ENCODE results near the gene SLC22A4. TPM values are rescaled to one million over a fixed set of nuclear protein-coding genes. Genes with fewer than 3 reads are reported as not detected.

The SLC22A4 gene
- total RNA-seq, 1 donor from 2014 or later = 2.2 TPM

- DNase-seq (ENCODE audit: low spot score) = no peak
- intact Hi-C loops (cut with DNase I) = no loop called here
These were observed 1.6 kb downstream of the SLC22A4 start for GRCh38 chr5:132295505-132296411.

DNA sequence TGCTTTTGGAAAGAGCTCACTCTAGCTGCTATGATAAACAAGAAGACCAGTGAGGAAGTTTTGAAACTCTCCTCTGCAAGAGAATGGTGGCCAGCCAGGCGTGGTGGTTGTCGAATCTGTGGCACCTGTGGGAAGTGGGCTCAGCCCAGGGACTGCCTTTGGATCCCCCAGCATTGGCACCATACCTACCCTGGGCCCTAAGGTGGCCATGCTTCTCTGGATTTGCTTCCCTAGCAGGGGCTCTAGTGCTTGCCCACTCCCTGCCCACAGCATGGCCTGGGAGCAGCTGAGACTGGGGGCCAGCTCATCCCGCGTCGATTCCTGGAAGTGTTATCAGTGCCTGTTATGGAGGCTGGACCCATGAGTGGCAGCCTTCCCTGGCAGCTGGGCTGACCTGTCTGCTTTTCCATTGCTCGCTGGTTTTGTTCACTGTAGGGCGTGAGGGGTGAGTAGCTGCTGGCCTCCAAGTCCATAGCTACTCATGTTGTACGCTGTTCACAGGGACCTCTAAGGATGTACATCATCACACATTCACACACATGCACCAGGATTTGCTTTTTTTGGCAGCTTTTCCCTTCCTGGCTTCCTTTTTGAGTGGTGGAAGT is 2.3 kb downstream of the SLC22A4 start:
- no peak for DNase-seq (ENCODE audit: low spot score)
- intact Hi-C loops (cut with DNase I) = no loop called here

GRCh38 chr5:132297211-132297940 is 3.2 kb downstream of the SLC22A4 start:
- no peak for DNase-seq (ENCODE audit: low spot score)
- intact Hi-C loops (cut with DNase I) = no loop called here

GRCh38 chr5:132298298-132299212 is 4.4 kb downstream of the SLC22A4 start:
- intact Hi-C loops (cut with DNase I) = no loop called here
- DNase-seq (ENCODE audit: low spot score) = no peak

DNA sequence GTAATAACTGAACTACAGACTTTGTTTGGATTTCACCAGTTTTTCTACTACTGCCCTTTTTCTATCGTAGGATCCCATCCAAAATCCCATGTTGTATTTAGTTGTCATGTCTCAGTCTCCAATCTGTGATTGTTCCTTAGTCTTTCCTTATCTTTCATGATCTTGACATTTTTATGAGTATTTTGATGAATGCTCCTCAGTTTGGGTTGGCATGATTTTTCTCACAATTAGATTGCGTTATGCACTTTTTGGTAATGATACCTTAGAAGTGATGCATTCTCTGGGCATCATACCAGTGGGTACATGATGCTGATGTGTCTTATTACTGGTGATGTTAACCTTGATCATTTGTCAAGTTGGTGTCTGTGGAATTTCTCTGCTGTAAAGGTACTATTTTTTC is 5.7 kb downstream of the SLC22A4 start:
- intact Hi-C loops (cut with DNase I) = no loop called here
- no peak for DNase-seq (ENCODE audit: low spot score)

DNA sequence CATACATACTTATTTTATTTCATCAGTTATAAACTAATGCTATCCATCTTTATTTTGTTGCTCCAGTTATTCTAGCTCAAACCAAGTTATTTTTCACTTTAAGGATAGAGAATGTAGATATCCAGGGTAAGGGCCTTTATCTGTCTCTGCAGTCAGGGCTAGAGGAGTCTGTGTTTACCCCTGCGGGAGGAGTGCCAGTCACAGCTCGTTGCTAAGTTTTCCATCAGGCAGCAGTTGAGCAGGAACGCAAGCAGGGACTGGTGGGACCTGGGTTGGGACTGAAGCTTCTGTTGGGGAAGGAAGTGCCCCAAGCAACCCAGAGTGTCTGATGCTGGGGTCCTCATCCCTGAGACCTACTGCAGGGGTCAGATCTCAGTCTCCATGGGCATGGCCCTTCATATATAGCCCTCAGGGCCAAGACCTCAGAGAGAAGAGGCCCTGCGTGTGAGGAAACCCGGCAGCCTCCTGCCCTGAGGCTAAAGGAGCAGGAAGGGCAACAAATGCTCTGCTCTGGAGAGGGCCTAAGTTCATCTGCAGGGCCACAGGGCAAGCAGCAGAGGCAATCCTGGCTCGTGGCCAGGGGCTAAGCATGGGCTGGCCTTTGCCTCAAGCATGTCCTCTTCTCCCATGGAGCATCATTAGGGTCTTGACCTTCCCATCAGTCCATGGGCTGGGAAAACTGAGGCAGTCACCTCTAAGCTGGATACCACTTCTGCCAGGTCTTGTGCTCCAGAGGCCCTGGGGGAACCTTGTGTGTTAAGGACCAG is 6.6 kb downstream of the SLC22A4 start:
- DNase-seq (ENCODE audit: low spot score) = no peak
- intact Hi-C loops (cut with DNase I) = no loop called here

DNA sequence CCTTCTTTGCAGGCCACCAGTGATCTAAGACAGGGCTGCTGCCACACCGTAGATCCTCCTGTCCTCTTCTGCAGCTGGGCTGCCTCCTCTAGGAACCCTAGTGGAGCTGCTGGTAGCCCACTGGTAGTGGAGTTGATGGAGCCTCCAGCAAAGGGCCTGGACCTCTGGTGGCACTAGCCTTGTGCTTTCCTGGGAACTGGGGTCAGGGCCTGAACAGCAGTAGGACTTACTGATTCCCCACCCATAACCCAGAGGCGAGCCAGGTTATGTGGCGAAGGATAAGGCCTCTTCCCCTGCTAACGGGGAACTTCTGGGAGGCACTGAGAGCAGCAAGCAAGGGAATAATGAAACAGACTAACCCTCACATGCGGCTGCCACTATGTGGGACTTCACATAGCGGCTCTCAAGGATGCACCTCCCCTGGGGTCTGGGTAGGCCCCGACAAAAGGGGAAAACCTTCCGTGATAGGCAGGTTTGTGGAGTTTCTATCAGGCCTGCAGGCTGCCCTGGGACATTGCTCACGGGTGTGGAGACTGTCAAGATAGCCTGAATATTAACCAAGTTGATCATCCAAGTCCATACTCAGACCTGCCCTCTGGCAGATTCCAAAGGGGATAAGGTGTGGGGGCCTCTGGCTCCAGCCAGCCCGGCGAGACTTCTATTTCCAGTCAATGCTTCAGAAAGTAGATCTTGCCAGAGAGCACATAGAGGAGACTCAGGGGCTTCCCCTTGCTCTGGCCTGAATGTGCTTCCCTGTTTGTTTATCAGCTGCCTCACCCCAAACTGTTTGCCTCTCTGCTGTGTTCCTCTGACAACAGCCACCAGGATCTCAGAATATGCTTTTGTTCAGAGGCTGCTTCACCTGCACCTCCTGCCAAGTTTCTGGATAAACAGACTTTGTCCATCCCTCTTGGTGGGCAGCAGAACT is 7.4 kb downstream of the SLC22A4 start:
- intact Hi-C loops (cut with DNase I) = no loop called here
- no peak for DNase-seq (ENCODE audit: low spot score)

DNA sequence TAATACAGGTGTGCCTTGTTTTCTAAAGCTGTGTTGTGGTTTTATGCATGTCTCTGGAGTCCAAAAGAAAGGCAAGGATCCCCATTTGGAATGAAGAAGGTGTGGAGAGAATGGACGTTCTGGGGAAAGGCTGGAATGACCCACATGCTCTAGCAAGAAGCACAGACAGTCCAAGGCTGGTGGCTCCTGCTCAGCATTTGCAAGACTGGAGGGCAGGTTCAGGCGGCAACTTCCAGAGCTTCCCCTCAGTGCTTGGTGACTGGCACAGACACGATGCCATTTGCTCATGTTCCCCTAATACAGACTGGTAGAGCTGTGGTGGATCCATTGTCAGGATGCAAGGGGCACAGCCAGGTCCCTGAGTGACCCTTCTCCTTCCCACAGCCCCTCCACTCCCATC is 8.2 kb downstream of the SLC22A4 start:
- intact Hi-C loops (cut with DNase I) = no loop called here
- DNase-seq (ENCODE audit: low spot score) = no peak

DNA sequence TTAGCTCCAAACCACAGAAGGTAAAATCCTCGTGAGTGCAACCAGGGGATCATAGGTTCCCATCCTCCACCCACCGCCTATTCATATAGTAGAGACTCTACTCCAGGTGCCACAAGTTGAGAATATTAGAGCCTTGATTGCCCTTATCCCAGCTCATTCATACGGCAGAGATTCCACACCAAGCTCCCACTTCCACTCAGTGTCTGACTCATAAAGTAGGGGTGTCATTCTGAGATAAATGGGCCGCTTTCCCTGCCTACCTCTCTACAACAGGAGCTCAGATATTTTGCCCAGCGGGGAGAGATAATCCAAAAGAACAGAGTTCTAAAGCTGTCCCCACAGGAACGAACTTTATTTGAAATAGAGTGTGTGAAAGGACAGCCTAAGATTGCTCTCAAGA is 9.4 kb downstream of the SLC22A4 start:
- DNase-seq (ENCODE audit: low spot score) = no peak
- intact Hi-C loops (cut with DNase I) = no loop called here

DNA sequence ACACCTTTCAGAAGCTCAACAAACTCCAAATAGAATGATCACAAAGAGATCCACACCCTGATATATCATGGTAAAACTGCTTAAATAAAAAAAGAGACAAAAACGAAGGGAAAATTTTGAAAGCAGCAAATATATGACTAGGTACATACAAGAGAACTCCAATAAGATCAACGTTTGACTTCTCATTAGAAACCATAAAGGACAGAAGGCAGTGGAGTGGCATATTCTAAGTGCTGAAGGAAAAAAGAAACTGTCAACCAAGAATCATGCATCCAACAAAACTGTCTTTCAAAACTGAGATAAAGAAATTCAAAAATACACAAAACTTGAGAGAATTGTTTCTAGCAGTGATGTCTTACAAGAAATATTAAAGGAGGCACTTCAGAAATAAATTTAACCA is 11.2 kb downstream of the SLC22A4 start:
- intact Hi-C loops (cut with DNase I) = no loop called here
- no peak for DNase-seq (ENCODE audit: low spot score)

GRCh38 chr5:132308701-132309100 is 14.5 kb downstream of the SLC22A4 start:
- no peak for DNase-seq (ENCODE audit: low spot score)
- intact Hi-C loops (cut with DNase I) = no loop called here

GRCh38 chr5:132309679-132310078 is 15.5 kb downstream of the SLC22A4 start:
- DNase-seq (ENCODE audit: low spot score) = no peak
- intact Hi-C loops (cut with DNase I) = no loop called here

DNA sequence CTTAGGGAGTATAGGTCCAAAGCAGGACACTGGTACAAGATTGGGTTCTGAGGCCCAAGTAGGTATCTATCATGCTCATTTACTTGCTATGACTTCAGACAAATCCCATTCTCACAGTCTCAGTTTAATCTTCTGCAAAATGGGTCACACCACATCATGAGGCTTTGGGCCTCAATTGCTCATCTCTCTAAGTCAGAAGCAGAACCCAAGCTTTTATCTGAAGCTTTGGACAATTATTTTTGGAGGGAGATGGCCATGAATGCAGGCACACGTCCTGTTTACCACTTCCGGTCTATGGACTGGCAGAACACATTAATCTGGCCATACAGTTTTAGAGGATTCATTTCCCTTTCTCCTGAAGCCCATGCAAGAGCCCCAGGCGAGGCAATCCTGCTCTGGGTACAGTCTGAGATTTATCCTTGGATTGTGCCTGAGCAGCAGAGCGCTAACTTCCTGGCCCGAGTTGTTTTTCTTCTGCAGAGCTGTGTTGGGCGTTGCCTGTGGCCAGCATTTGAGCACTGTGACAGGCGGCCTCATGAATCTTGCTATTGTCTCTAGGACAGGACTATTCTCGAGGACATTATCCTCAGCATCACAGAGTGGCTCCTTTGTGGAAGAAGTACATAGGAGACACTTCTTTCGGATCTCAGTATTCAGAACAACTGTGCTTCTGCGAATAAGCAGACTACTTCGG is 16.1 kb downstream of the SLC22A4 start:
- intact Hi-C loops (cut with DNase I) = no loop called here
- DNase-seq (ENCODE audit: low spot score) = no peak

DNA sequence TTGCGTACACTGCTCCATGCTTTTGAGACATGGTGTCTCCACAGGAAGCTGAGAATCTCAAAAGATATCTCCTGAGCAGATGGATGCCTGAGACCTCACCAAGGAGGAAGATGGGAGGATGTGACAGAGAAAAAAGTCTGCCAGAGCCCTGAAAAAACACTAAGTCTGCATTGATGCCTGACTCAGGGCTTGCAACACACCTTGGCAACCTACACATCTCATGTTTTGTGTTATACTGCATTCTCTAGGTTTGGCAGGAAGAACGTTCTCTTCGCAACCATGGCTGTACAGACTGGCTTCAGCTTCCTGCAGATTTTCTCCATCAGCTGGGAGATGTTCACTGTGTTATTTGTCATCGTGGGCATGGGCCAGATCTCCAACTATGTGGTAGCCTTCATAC is 19.2 kb downstream of the SLC22A4 start:
- intact Hi-C loops (cut with DNase I) = no loop called here

GRCh38 chr5:132313961-132314432 is 19.8 kb downstream of the SLC22A4 start:
- no peak for DNase-seq (ENCODE audit: low spot score)
- intact Hi-C loops (cut with DNase I) = no loop called here

More for the DNA sequence above, 19.2 kb downstream of the SLC22A4 start:
- no peak for DNase-seq (ENCODE audit: low spot score)

DNA sequence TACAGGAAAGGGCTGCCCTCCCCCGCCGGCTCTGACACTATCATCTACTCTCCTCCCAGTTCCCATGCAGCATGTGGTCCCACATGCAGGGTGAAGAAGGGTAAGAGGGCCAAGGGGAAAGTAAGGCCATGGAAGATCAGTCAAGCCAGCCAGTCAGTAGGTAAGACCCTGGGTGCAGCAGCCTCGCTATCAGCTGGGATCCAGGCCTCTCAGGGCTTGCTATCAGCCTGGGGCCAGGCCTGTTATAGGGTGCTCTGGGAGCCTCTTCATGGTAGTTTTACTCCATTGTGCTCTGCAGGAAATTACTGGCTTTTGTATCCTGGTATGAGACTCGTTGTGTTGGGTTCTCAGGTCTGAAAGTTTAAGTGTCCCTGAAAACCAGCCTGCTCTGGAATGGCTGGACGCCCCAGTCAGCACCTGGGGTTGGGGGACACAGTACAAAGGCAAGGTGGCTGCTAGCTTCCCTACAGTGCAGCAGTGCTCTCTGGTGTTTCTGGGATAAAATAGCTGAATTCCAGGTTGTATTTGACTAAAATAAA is 21.4 kb downstream of the SLC22A4 start:
- intact Hi-C loops (cut with DNase I) = no loop called here

DNA sequence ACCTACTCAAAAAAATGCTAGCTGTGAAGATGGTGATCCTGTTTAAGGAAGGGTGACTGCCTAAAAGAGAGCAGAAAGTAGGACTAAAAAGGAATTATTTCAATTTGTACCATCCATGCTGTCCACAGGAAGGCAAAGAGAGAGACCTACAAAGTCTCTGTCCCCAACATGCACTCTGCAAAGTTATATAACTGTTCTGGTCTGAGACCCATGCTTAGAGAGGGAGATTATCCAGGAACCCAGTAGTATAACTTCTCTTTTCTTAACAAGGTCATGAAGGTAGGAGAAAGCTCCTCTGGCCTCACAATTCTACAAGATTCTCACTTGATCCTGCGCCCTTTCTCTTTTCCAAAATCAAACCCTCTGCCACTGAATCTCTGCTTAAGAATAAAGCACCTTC is 25.8 kb downstream of the SLC22A4 start:
- no peak for DNase-seq (ENCODE audit: low spot score)
- intact Hi-C loops (cut with DNase I) = no loop called here

More for the DNA sequence above, 21.4 kb downstream of the SLC22A4 start:
- DNase-seq (ENCODE audit: low spot score) = no peak
